Esophagus muscularis mucosa (tissue), 4 donors: ENCODE data around the gene SPINK4. TPM values are rescaled to one million over a fixed set of nuclear protein-coding genes. Genes with fewer than 3 reads are reported as not detected.

ENCODE experiments used
- DNase-seq: peaks from one replicate; pipeline ENCODE4 v3.0.0-alpha.2; 2017; ENCODE audit errors: extremely low spot score
- H3K27ac ChIP-seq, 4 donors: fragments of 200-600 bp; sonication (generic); replicated peaks in 1 of 4; 1 replicate in 3 of 4; 2 replicates in 1 of 4; pipeline ENCODE4 v1.5.1; 2016 to 2019; ENCODE audit warnings: mild to moderate bottlenecking in 1 of 4
- H3K27me3 ChIP-seq, 4 donors: fragments of 200-600 bp; sonication (generic); one replicate each; pipeline versions ENCODE4 v1.5.1 to v1.6.0; 2016 to 2019
- H3K36me3 ChIP-seq, 4 donors: fragments of 200-600 bp; sonication (generic); one replicate each; pipeline ENCODE4 v1.5.1; 2016 to 2019
- H3K4me1 ChIP-seq, 4 donors: fragments of 200-600 bp; sonication (generic); one replicate each; pipeline ENCODE4 v1.5.1; 2016 to 2019
- H3K4me3 ChIP-seq, 4 donors: fragments of 200-600 bp; sonication (generic); 1 replicate in 2 of 4; 2 replicates in 2 of 4; pipeline ENCODE4 v1.5.1; 2016 to 2019; ENCODE audit warnings: mild to moderate bottlenecking in 4 of 4, moderate library complexity in 1 of 4
- H3K9me3 ChIP-seq, 4 donors: fragments of 200-600 bp; sonication (generic); 1 replicate in 3 of 4; 2 replicates in 1 of 4; pipeline ENCODE4 v1.5.1; 2016 to 2019
- EP300 ChIP-seq: sonication (generic); formaldehyde crosslinking; IDR thresholded peaks from one replicate; pipeline ENCODE4 v1.6.1; 2017; ENCODE audit warnings: antibody characterized with exemption
- POLR2A ChIP-seq: fragments of 450-650 bp; IDR thresholded peaks from one replicate; pipeline ENCODE4 v1.6.1; 2017; ENCODE audit warnings: antibody characterized with exemption, moderate library complexity, mild to moderate bottlenecking, low read depth
- POLR2AphosphoS5 ChIP-seq, 2 donors: sonication (generic); formaldehyde crosslinking; IDR thresholded peaks; one replicate each; pipeline ENCODE4 v1.6.1; 2017; ENCODE audit warnings: antibody characterized with exemption in 2 of 2
- WGBS: methylation state at CpG from one replicate; pipeline ENCODE4 v1.1.5; 2018; 5-methylcytosine and 5-hydroxymethylcytosine counted together
- intact Hi-C: fragments of 100-400 bp; cut with DNase I; formaldehyde crosslinking; loops from one replicate; pipeline ENCODE4 v1.15.1; 2023
- total RNA-seq, 4 donors: library from RNA; depleted of rRNA; stranded (reverse); fragments of >200 nt; gene quantifications; one replicate each; pipeline versions ENCODE4 v1.1.0 to v1.2.1, GENCODE V29; 2016
- TF ChIP-seq, protein P1 (sequence below), 3 experiments: fragments of 200-600 bp in 2 of 3; fragments of 450-650 bp in 1 of 3; sonication (generic) in 2 of 3; IDR thresholded peaks; one replicate each; pipeline ENCODE4 v1.5.1; 2017 to 2019; ENCODE audit warnings: antibody characterized with exemption in 3 of 3, mild to moderate bottlenecking in 2 of 3, moderate library complexity in 1 of 3

SPINK4 gene
- total RNA-seq, 4 donors from 2014 or later: not detected

DNA sequence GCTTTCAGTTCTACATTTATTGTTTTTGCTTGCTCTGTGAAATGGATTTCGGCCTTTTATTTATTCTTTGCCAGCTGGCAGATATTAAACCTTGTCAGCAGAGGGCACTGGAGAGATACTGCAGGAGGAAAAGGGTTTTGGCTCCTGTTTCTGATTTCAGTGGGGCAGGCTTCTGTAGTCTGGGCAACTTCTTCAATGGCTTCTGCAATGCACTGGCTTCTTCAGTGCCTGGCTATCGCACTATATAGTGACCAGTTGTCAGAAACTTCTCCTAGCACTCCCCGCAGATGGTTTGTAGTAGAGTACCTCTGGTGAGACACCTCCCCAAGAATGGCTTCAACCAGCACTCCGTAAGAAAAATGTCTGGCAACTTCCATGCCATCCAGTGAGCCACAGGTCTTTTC lies 47.1 kb downstream of the SPINK4 start:
- Histone ChIP-seq H3K27me3 (no peaks in the 10 kb centered on the region), H3K4me3 (no peak overlapping the region), H3K36me3 (peaks cover 2 to 37% (median 25%) of the 10 kb centered on the region in 4 donors), H3K27ac (peak overlapping the region; percentile 50 to 100 (median 99)), H3K4me1 (peaks cover 26 to 38% (median 31%) of the 10 kb centered on the region in 4 donors), H3K9me3 (no peaks in the 10 kb centered on the region)
- intact Hi-C loops: loop anchor here (5.0 to 10.0 kb wide), 2 partner anchors 130 to 188 kb away; partner anchors contain the start of gene NOL6
- no peak for TF ChIP-seq EP300
- TF ChIP-seq POLR2AphosphoS5 (IDR thresholded peaks at IDR 0.05): peak in 1 of 2 donors; percentile 31
- TF ChIP-seq, protein P1, sequence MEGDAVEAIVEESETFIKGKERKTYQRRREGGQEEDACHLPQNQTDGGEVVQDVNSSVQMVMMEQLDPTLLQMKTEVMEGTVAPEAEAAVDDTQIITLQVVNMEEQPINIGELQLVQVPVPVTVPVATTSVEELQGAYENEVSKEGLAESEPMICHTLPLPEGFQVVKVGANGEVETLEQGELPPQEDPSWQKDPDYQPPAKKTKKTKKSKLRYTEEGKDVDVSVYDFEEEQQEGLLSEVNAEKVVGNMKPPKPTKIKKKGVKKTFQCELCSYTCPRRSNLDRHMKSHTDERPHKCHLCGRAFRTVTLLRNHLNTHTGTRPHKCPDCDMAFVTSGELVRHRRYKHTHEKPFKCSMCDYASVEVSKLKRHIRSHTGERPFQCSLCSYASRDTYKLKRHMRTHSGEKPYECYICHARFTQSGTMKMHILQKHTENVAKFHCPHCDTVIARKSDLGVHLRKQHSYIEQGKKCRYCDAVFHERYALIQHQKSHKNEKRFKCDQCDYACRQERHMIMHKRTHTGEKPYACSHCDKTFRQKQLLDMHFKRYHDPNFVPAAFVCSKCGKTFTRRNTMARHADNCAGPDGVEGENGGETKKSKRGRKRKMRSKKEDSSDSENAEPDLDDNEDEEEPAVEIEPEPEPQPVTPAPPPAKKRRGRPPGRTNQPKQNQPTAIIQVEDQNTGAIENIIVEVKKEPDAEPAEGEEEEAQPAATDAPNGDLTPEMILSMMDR (IDR thresholded peaks at IDR 0.05): peak; percentile 63 to 80 (median 76)
- TF ChIP-seq POLR2A: no peak
- 59% methylated on average over 4 of the region's 4 CpGs for WGBS
- DNase-seq: no peak

DNA sequence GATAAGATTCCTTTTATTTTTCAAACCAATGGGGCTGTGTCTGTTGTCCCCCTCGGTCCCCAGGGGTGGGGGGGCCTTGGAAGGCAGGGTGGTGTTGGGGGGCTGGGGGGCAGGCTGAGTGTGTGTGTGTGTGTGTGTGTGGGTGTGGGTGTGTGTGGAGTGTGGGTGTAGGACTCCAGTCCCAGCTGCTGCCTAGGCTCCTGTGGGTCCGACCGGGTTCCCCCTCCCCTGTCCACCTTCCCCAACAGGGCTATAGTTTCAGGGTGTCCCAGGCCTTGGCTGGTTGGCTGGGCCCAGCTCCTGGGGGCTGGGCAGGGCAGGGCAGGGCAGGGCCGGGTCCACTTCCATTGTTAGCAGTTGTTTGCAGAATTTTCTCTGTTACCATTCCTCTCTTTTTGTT lies 48.3 kb downstream of the SPINK4 start:
- H3K9me3 ChIP-seq: no peaks in the 10 kb centered on the region
- no peaks in the 10 kb centered on the region for H3K27me3 ChIP-seq
- 95% methylated on average over 4 of the region's 4 CpGs for WGBS
- H3K4me1 ChIP-seq: peaks cover 37 to 50% (median 42%) of the 10 kb centered on the region in 4 donors
- intact Hi-C loops: loop anchor here (5.0 to 10.0 kb wide), 2 partner anchors 129 to 187 kb away; partner anchors contain the start of gene NOL6
- TF ChIP-seq POLR2A: no peak
- TF ChIP-seq POLR2AphosphoS5 (IDR thresholded peaks at IDR 0.05): no peak
- TF ChIP-seq, protein P1 (IDR thresholded peaks at IDR 0.05): no peak
- TF ChIP-seq EP300: no peak
- peak overlapping the region; percentile 97 to 100 (median 99) for H3K27ac ChIP-seq
- no peak for DNase-seq
- H3K36me3 ChIP-seq: peaks cover 0 to 36% (median 19%) of the 10 kb centered on the region in 4 donors
- no peak overlapping the region for H3K4me3 ChIP-seq

DNA sequence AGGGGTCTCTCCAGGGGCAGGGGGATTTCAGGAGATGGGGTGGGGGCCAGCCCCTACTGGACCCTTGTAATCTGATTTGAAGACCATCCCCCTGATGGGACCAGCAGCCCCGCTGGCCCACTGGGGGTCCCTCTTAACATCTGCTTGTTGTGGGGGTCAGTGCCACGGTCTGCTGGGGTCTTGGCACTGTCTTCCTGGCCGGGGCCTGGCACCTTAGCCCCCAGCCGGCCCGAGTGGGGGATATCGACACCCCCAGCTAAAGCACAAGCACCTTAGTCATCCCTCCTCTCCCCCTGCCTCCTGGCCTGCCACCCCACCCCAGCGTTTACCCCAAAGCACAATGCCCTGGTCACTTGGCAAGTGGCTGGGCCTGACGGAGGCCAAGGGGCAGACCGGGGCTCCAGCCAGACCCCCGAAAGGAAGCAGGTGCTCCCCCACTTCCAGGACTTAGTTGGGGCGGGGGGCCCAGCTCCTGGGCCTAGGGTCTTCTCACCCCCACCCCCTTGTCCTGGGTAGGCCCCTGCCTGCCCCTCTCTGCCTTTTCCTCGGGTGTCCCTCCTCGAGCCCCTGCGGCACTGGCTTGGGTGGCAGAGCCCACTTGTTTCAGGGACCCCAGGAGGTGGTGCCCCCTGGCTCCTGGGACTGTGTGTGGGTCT lies 49.0 kb downstream of the SPINK4 start:
- peak overlapping the region; percentile 97 to 100 (median 99) for H3K27ac ChIP-seq
- intact Hi-C loops: loop anchor here (5.0 to 10.0 kb wide), 2 partner anchors 128 to 186 kb away; partner anchors contain the start of gene NOL6

DNA sequence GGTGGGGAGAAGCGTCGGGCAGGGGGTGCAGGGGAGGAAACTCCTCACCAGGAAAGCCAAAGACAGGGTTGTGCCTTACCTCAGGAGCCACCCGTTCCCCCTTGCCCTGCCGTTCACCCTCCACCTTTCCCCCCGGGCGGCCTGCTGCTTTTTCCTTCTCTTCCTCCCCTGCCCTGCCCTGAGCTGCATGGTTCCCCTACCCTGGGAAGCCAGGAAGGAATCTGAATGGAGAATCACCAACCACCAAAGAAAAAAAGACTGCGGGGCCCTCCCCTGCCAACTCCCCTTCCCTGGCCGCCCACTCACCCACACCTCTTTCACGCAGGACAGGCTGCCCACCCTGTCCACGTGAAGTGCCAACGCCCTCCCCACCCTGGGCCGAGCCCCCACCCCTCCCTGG lies 49.5 kb downstream of the SPINK4 start:
- Histone ChIP-seq H3K27ac (peak overlapping the region; percentile 97 to 100 (median 99)), H3K27me3 (no peaks in the 10 kb centered on the region), H3K9me3 (no peaks in the 10 kb centered on the region), H3K4me1 (peaks cover 42 to 60% (median 53%) of the 10 kb centered on the region in 4 donors), H3K4me3 (peak overlapping the region; percentile 78 to 89 (median 88)), H3K36me3 (peaks cover 0 to 31% (median 12%) of the 10 kb centered on the region in 4 donors)
- intact Hi-C loops: loop anchor here (5.0 to 10.0 kb wide), 2 partner anchors 128 to 185 kb away; partner anchors contain the start of gene NOL6
- DNase-seq: no peak
- WGBS: 14% methylated on average over 12 of the region's 12 CpGs
- TF ChIP-seq POLR2A (no peak), POLR2AphosphoS5 (IDR thresholded peaks at IDR 0.05) (no peak)
- TF ChIP-seq, protein P1 (IDR thresholded peaks at IDR 0.05): no peak

More for the DNA sequence above, 49.0 kb downstream of the SPINK4 start:
- H3K4me3 ChIP-seq: peak overlapping the region; percentile 78 to 89 (median 88)
- DNase-seq: no peak
- 74% methylated on average over 7 of the region's 14 CpGs for WGBS
- no peaks in the 10 kb centered on the region for H3K9me3 ChIP-seq
- H3K4me1 ChIP-seq: peaks cover 38 to 57% (median 49%) of the 10 kb centered on the region in 4 donors
- H3K27me3 ChIP-seq: no peaks in the 10 kb centered on the region
- H3K36me3 ChIP-seq: peaks cover 0 to 29% (median 12%) of the 10 kb centered on the region in 4 donors
- TF ChIP-seq, protein P1 (IDR thresholded peaks at IDR 0.05): no peak
- TF ChIP-seq POLR2A: no peak
- no peak for TF ChIP-seq POLR2AphosphoS5 (IDR thresholded peaks at IDR 0.05)
